OCI-LY1 (cell line): ENCODE data around the gene IVNS1ABP.

ENCODE experiments used
- H2AFZ ChIP-seq: fragments of 200-600 bp; sonication (generic), shearing (Covaris generic); 2 replicates; pipeline ENCODE4 v1.6.0; 2014; ENCODE audit warnings: antibody characterized with exemption, mild to moderate bottlenecking, low read length
- H3F3A ChIP-seq: fragments of 200-600 bp; sonication (generic), shearing (Covaris generic); 2 replicates; pipeline ENCODE4 v1.6.0; 2014; ENCODE audit warnings: mild to moderate bottlenecking, antibody characterized with exemption, low read length, moderate library complexity; ENCODE audit not compliant: insufficient read depth
- H3K27ac ChIP-seq: fragments of 200-600 bp; sonication (generic); 2 replicates; pipeline ENCODE4 v1.5.1; 2014; ENCODE audit warnings: low read length, mixed run types, mild to moderate bottlenecking, low read depth; ENCODE audit not compliant: poor library complexity, severe bottlenecking
- H3K27me3 ChIP-seq: fragments of 200-600 bp; sonication (generic); 2 replicates; pipeline ENCODE4 v1.6.0; 2014; ENCODE audit warnings: antibody characterized with exemption, mild to moderate bottlenecking, low read length, moderate library complexity; ENCODE audit not compliant: insufficient read depth
- H3K36me3 ChIP-seq: fragments of 200-600 bp; sonication (generic); 2 replicates; pipeline ENCODE4 v1.6.1; 2014; ENCODE audit warnings: mild to moderate bottlenecking, antibody characterized with exemption, low read length, moderate library complexity, mixed read lengths; ENCODE audit not compliant: insufficient read depth
- H3K4me1 ChIP-seq: fragments of 200-600 bp; sonication (generic); 2 replicates; pipeline ENCODE4 v1.5.1; 2014; ENCODE audit warnings: mild to moderate bottlenecking, low read length, moderate library complexity; ENCODE audit not compliant: insufficient read depth, severe bottlenecking
- H3K4me2 ChIP-seq: fragments of 200-600 bp; sonication (generic), shearing (Covaris generic); 2 replicates; pipeline ENCODE4 v1.6.1; 2014; ENCODE audit warnings: low read length
- H3K4me3 ChIP-seq: fragments of 200-600 bp; sonication (generic); 2 replicates; pipeline ENCODE4 v1.5.1; 2014; ENCODE audit warnings: low read length, low read depth, mild to moderate bottlenecking, mixed read lengths; ENCODE audit not compliant: poor library complexity, severe bottlenecking
- H3K79me2 ChIP-seq: fragments of 200-600 bp; shearing (Covaris generic); 2 replicates; pipeline ENCODE4 v1.6.1; 2016; ENCODE audit warnings: mixed run types, low read length, mixed read lengths; ENCODE audit not compliant: insufficient read depth
- H3K9ac ChIP-seq: fragments of 200-600 bp; sonication (generic), shearing (Covaris generic); 2 replicates; pipeline ENCODE4 v1.6.1; 2014; ENCODE audit warnings: mild to moderate bottlenecking, low read length, mixed read lengths
- H3K9me2 ChIP-seq: fragments of 200-600 bp; sonication (generic), shearing (Covaris generic); 2 replicates; pipeline ENCODE4 v1.6.1; 2014; ENCODE audit warnings: low read depth, mild to moderate bottlenecking, low read length, mixed read lengths
- H3K9me3 ChIP-seq: fragments of 200-600 bp; shearing (Covaris generic); 2 replicates; pipeline ENCODE4 v1.6.1; 2014; ENCODE audit warnings: low read length, mixed read lengths
- H4K20me1 ChIP-seq: fragments of 200-600 bp; sonication (generic), shearing (Covaris generic); 2 replicates; pipeline ENCODE4 v1.6.0; 2016; ENCODE audit warnings: mild to moderate bottlenecking, low read length; ENCODE audit not compliant: insufficient read depth
- CTCF ChIP-seq: fragments of 200-600 bp; sonication (generic), shearing (Covaris generic); IDR thresholded peaks from 2 replicates; pipeline ENCODE4 v1.5.1; 2017; ENCODE audit warnings: mild to moderate bottlenecking, antibody characterized with exemption, low read length, moderate library complexity, mixed read lengths
- EZH2 ChIP-seq: fragments of 200-600 bp; sonication (generic), shearing (Covaris generic); IDR thresholded peaks from 2 replicates; pipeline ENCODE4 v1.8.0; 2017; ENCODE audit warnings: borderline replicate concordance, mixed run types, mild to moderate bottlenecking, antibody characterized with exemption, low read length, moderate library complexity, mixed read lengths

Gene IVNS1ABP

GRCh38 chr1:185250063-185250462 lies 67.0 kb downstream of the IVNS1ABP start:
- Histone ChIP-seq H4K20me1 (no peaks in the 10 kb centered on the region), H3K27me3 (no peaks in the 10 kb centered on the region), H3K9ac (no peak overlapping the region), H3K9me3 (no peaks in the 10 kb centered on the region), H3K27ac (no peak overlapping the region), H3K4me1 (no peaks in the 10 kb centered on the region), H3F3A (no peaks in the 10 kb centered on the region), H2AFZ (no peak overlapping the region), H3K36me3 (no peaks in the 10 kb centered on the region), H3K79me2 (no peaks in the 10 kb centered on the region), H3K4me2 (no peak overlapping the region), H3K4me3 (no peak overlapping the region), H3K9me2 (no peaks in the 10 kb centered on the region)
- TF ChIP-seq EZH2 (no peak), CTCF (no peak)

DNA sequence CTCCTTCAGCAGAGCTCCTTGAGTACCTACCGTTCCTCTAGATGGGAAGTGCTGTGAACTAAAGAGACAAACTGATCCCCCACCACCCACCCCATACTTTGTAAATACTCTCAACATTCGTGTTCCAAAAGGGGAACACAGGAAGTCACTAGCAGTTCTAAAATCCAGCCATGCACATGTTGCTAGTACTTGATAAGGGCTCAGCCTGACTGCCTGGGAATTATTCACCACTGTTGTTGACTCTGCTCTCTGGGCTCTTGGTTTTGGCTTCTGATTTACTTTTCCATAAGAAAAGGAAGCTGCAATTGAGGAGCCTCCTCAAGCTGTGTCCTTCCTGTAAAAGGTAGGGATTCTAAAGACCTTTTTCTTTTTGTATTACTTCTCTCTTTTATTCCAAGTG lies 67.5 kb downstream of the IVNS1ABP start:
- Histone ChIP-seq H3K9me2 (no peaks in the 10 kb centered on the region), H3K4me1 (no peaks in the 10 kb centered on the region), H4K20me1 (no peaks in the 10 kb centered on the region), H3K4me3 (no peak overlapping the region), H3K4me2 (no peak overlapping the region), H3F3A (no peaks in the 10 kb centered on the region), H3K27me3 (no peaks in the 10 kb centered on the region), H3K9ac (no peak overlapping the region), H3K27ac (no peak overlapping the region), H3K79me2 (no peaks in the 10 kb centered on the region), H2AFZ (no peak overlapping the region), H3K9me3 (no peaks in the 10 kb centered on the region), H3K36me3 (no peaks in the 10 kb centered on the region)
- TF ChIP-seq EZH2 (no peak), CTCF (no peak)
